HEK293T (cell line): Measurements from ENCODE around the gene AVPR2.

Source experiments
- CTCF ChIA-PET: fragments of 350-600 bp; formaldehyde crosslinking; extraction: SDS; loops from one replicate; lab custom pipeline; 2021; ENCODE audit warnings: antibody characterized with exemption, inconsistent platforms; lab: Yijun Ruan, JAX
- POLR2A ChIA-PET: fragments of 350-600 bp; formaldehyde crosslinking; extraction: SDS; loops from one replicate; lab custom pipeline; 2020; ENCODE audit warnings: antibody characterized with exemption, inconsistent platforms; lab: Yijun Ruan, JAX
- DNase-seq: peaks from one replicate; pipeline ENCODE4 v3.0.0; 2012; ENCODE audit warnings: mixed read lengths; ENCODE audit errors: extremely low spot score
- BHLHE40 ChIP-seq: fragments of 450-650 bp; IDR thresholded peaks from 2 replicates; pipeline ENCODE4 v1.6.1; 2016; ENCODE audit warnings: mild to moderate bottlenecking, moderate library complexity, borderline replicate concordance
- CTBP1 ChIP-seq: fragments of 450-650 bp; IDR thresholded peaks from 2 replicates; pipeline ENCODE4 v1.6.1; 2016; ENCODE audit warnings: borderline replicate concordance
- ELF4 ChIP-seq: fragments of 450-650 bp; IDR thresholded peaks from 2 replicates; pipeline ENCODE4 v1.6.1; 2017; ENCODE audit warnings: antibody characterized with exemption
- FOXK2 ChIP-seq: fragments of 450-650 bp; IDR thresholded peaks from 2 replicates; pipeline ENCODE4 v1.6.1; 2016; ENCODE audit warnings: mild to moderate bottlenecking
- FOXM1 ChIP-seq: fragments of 450-650 bp; IDR thresholded peaks from 2 replicates; pipeline ENCODE4 v1.6.1; 2017; ENCODE audit warnings: mild to moderate bottlenecking, borderline replicate concordance
- HDGF ChIP-seq: fragments of 450-650 bp; IDR thresholded peaks from 2 replicates; pipeline ENCODE4 v1.6.1; 2017; ENCODE audit warnings: antibody characterized with exemption, borderline replicate concordance
- L3MBTL2 ChIP-seq: fragments of 450-650 bp; conservative IDR thresholded peaks from 2 replicates; pipeline ENCODE4 v1.6.1; 2016; ENCODE audit warnings: mild to moderate bottlenecking
- LEF1 ChIP-seq: fragments of 450-650 bp; IDR thresholded peaks from 2 replicates; pipeline ENCODE4 v1.6.1; 2017; ENCODE audit warnings: mild to moderate bottlenecking, borderline replicate concordance
- NFRKB ChIP-seq: fragments of 450-650 bp; IDR thresholded peaks from 2 replicates; pipeline ENCODE4 v1.6.1; 2016; ENCODE audit warnings: mild to moderate bottlenecking, moderate library complexity
- SP1 ChIP-seq: fragments of 450-650 bp; IDR thresholded peaks from 2 replicates; pipeline ENCODE4 v1.6.1; 2017
- SUZ12 ChIP-seq: fragments of 450-650 bp; IDR thresholded peaks from 2 replicates; pipeline ENCODE4 v1.6.1; 2016; ENCODE audit warnings: mild to moderate bottlenecking
- TARDBP ChIP-seq: fragments of 450-650 bp; IDR thresholded peaks from 2 replicates; pipeline ENCODE4 v1.6.1; 2016
- ZNF384 ChIP-seq: fragments of 450-650 bp; IDR thresholded peaks from 2 replicates; pipeline ENCODE4 v1.6.1; 2016
- TF ChIP-seq, protein P1 (sequence below): fragments of 450-650 bp; IDR thresholded peaks from 2 replicates; pipeline ENCODE4 v1.6.1; 2016

AVPR2 gene

DNA sequence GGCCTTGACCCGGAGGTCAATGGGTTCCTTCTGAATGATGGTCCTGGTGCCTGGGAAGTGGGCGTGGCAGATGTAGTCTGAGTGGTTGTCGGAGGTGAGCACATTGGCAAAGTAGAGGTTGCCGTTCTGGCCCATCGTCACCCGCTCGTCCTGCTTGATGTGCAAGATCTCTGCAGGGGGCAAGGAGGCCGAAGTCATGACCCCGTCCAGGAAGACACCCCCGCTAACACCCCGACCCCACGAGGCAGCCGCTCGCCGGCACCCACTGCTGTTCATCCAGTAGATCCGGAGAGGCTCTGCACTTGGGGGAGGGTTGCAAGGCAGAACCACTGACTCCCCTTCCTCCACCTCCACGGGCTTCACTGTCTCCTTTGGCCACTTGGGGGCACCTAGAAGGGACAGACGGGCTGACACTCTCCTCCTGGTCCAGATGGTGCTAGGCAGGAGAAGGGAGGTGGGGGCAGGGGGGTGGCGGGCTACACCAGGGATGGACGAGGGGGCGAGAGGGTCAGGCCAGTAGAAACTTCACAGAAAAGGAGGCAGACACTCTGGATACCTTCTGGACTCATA, 33.6 kb upstream of the AVPR2 start:
- ChIA-PET CTCF (no interaction called here), POLR2A (no interaction called here)
- no peak for DNase-seq
- no peak for TF ChIP-seq ZNF384

DNA sequence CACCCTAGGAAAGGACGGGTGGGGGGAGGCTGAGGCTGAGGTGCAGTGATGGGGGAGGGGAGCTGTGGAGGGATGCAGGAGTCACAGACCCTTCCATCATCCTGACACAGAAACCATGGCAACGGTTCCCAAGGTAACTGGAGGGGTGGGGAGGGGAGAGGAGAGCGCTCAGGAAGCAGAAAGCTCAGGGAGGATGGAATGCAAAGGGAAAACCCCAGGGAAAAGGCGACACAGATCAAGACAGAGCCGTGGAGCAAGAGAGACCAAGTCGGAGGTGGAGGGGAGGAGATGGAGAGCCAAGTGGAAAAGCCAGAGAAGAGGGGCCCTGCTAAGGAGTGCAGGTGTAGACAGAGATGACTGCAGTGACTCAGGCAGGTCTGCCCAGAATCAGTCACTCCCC, 33.0 kb upstream of the AVPR2 start:
- no peak for DNase-seq
- TF ChIP-seq, protein P1, sequence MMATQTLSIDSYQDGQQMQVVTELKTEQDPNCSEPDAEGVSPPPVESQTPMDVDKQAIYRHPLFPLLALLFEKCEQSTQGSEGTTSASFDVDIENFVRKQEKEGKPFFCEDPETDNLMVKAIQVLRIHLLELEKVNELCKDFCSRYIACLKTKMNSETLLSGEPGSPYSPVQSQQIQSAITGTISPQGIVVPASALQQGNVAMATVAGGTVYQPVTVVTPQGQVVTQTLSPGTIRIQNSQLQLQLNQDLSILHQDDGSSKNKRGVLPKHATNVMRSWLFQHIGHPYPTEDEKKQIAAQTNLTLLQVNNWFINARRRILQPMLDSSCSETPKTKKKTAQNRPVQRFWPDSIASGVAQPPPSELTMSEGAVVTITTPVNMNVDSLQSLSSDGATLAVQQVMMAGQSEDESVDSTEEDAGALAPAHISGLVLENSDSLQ: 0 out of 2 replicates have a peak, but pooled peaks have one; percentile 13
- no peak for TF ChIP-seq L3MBTL2
- no peak for TF ChIP-seq ZNF384
- TF ChIP-seq HDGF: no peak
- ChIA-PET CTCF (interaction anchor here (0.6 kb wide), 1 partner anchor 216 kb away, joined by 3 read pairs; no protein-coding TSS in a partner anchor), POLR2A (no interaction called here)

DNA sequence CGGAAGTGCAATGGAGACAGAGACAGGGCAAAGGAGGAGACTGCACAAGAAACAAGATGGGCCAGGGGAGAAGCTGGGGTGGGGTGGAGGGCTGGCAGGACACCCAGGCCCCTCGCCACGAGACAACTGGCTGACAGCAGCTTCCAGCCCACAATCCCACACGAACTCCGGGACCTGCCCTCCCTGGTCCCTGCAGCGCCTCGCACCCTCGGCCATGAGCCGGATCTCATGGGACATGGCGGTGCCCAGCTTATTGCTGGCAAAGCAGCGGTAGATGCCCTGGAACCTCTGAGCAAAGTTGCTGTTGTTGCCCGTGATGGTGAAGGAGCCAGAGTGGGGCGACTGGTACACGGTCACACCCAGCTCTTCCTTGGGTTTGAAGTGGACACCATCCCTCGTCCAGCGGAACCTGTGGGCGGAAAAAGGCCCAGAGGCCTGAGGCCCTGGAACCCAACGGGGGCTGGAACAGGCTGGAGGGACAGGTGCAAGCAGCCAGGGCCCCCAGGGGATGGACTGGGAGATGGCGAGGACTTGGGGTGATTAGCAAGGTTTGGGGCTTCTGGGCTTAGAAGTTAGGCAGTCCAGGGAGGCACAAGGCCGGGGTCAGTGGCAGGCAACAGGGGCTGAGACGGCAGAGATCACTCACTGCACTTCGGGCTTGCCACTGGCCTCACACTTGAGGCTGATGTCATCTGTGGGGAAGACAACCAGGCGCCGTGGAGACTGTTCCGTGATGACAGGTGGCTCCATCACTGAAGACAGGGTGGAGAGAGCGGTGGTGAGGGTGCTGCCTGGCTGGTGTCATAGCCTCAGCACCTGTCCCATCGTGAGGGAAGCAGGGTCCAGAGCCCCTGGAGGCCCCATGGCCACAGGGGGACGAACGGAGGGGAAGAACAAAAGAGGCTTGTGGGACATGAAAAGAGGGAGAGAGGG, 32.3 kb upstream of the AVPR2 start:
- no peak for TF ChIP-seq LEF1
- TF ChIP-seq TARDBP: no peak
- no peak for TF ChIP-seq FOXK2
- no peak for TF ChIP-seq SP1
- TF ChIP-seq, protein P1: no peak
- no peak for TF ChIP-seq NFRKB
- no peak for TF ChIP-seq BHLHE40
- no peak for TF ChIP-seq HDGF
- TF ChIP-seq ZNF384: no peak
- ChIA-PET CTCF (interaction anchor here (0.6 kb wide), 1 partner anchor 216 kb away, joined by 3 read pairs; no protein-coding TSS in a partner anchor), POLR2A (no interaction called here)
- DNase-seq: no peak

DNA sequence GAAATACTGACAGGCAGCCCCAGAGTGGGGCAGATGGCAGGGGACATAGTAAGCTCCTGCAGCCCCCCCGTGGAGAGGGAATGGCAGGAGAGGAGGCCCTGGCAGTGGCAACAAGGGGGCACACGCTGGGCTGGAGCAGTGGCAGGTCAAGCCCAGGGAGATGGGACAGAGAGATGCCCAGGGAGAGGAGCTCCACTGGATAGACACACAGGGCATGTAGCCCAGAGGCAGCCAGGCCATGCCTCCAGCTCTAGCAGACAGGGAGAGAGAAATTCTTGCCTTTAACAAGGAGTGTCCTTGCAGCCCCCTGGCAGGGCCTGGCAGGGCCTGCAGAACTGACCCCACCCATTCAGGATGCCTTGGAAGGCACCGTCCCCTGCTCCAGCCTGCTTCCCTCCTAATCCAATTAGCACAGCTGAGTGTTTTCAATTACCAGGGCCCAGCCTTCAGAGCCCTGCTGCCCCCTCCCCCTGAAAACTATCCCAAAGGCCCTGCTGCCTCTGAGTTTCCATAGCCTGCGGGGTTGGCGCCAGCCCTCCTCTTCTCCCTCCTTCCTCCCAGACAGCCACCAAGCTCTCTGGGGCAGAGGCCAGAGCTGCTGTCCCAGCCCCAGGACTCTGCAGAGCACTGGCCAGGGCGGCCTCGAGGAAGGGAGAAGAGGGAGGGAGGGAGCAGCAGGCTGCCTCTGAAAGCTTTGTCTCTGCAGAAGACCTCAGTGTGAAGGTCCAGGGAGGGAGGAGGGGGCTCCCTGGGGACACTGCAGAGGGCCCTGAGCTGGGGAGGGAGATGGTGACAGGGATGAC, 31.0 kb upstream of the AVPR2 start:
- CTCF ChIA-PET: interaction anchor here (0.8 kb wide), 1 partner anchor 49 kb away, joined by 3 read pairs; no protein-coding TSS in a partner anchor
- POLR2A ChIA-PET: interaction anchor here (0.6 kb wide), 1 partner anchor 55 kb away, joined by 3 read pairs; no protein-coding TSS in a partner anchor
- no peak for DNase-seq
- TF ChIP-seq, protein P1: no peak

DNA sequence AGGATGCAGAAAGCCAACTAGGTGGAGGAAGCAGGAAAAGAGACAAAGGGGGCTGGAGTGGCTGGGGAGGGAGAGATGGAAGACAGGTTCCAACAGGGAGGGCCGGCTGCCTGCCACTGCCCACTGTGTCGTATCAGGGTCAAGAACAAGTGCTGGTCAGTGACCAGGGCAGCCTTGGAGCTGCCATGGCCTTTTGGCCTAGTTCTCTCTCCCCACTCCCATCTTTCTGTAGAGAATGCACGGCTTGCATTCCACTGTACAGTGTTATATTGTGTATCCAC, 30.4 kb upstream of the AVPR2 start:
- TF ChIP-seq FOXM1 (no peak), ELF4 (no peak)
- ChIA-PET CTCF (interaction anchor here (0.8 kb wide), 1 partner anchor 49 kb away, joined by 3 read pairs; no protein-coding TSS in a partner anchor), POLR2A (interaction anchor here (0.6 kb wide), 1 partner anchor 54 kb away, joined by 3 read pairs; no protein-coding TSS in a partner anchor)
- DNase-seq: no peak

DNA sequence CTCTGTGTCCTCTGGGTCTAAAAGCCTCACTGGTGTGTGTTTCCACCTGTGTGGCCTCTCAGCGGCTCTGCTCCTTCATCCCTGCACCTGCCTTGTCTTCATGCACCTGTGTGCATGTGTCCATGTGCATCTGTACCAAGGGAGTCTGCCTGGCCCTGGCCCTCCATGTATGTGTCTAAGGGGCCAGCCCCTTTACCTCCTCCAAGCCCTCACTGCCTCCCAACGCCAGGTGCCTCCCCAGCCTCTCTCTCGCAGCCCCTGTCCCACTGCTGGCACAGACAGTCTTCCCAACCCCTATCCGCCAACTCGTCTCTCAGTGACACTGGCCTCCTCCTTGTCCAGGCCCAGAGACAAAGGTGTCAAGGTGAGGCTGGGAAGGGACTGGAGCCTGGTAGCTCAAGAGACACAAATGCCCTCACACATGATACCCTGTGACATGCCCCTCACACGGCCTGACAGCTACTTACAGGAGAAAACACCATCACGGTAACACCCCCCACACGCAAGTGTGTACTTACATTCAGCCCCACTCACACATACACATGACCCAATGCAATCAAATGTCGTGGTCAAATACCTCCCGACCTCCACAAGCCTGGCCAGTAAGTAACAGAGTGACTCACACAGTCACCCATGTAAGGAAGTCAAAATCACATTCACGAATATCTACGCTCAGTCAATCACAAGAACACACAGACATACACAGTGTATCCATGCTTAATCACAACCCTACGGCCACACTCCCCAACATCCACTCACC, 29.9 kb upstream of the AVPR2 start:
- DNase-seq: no peak
- CTCF ChIA-PET: no interaction called here
- POLR2A ChIA-PET: interaction anchor here (0.6 kb wide), 1 partner anchor 54 kb away, joined by 3 read pairs; no protein-coding TSS in a partner anchor
- TF ChIP-seq CTBP1: no peak
- no peak for TF ChIP-seq HDGF
- TF ChIP-seq SUZ12: no peak
